ENCODE results near the gene RPL10A.
A peak's percentile ranks its signal among the peaks of the same experiment; 100 is the strongest.

Gene RPL10A

GRCh38 chr6:35449287-35449881 is 18.8 kb upstream of the RPL10A start:
- peak; percentile 75 to 86 for DNase-seq

GRCh38 chr6:35451354-35452182 is 16.6 kb upstream of the RPL10A start:
- DNase-seq, result no peak

- peak; percentile 95 to 96 for DNase-seq
Observed at GRCh38 chr6:35452183-35453090, 15.8 kb upstream of the RPL10A start, which contains the start of gene FANCE. TSS of gene FANCE (plus strand) at chr6:35452338. CDS start at chr6:35452546, 208 bp downstream.

- DNase-seq, result no peak
Observed at GRCh38 chr6:35453236-35453635, 15.0 kb upstream of the RPL10A start.

GRCh38 chr6:35454391-35455110 is 13.7 kb upstream of the RPL10A start:
- DNase-seq, result peak; percentile 52 to 75

- DNase-seq, result no peak
Observed at GRCh38 chr6:35457907-35458306, 10.3 kb upstream of the RPL10A start.

- DNase-seq, result no peak
Observed at GRCh38 chr6:35461270-35461669, 6.9 kb upstream of the RPL10A start.

GRCh38 chr6:35463292-35463691 is 4.9 kb upstream of the RPL10A start:
- DNase-seq, result no peak

- DNase-seq, result no peak
Observed at GRCh38 chr6:35465646-35466045, 2.6 kb upstream of the RPL10A start.

- no peak for DNase-seq
Observed at GRCh38 chr6:35468980-35469750, 964 bp downstream of the RPL10A start.

- no peak for DNase-seq
Observed at GRCh38 chr6:35469751-35470662, 1.8 kb downstream of the RPL10A start.

GRCh38 chr6:35470663-35471120 is 2.5 kb downstream of the RPL10A start:
- DNase-seq, result no peak

GRCh38 chr6:35471836-35472345 is 3.7 kb downstream of the RPL10A start:
- no peak for DNase-seq

- DNase-seq, result no peak
Observed at GRCh38 chr6:35473075-35473849, 5.1 kb downstream of the RPL10A start.

GRCh38 chr6:35473850-35474130 is 5.6 kb downstream of the RPL10A start:
- DNase-seq, result no peak

- DNase-seq, result no peak
Observed at GRCh38 chr6:35474131-35474941, 6.1 kb downstream of the RPL10A start.

- no peak for DNase-seq
Observed at GRCh38 chr6:35474942-35475570, 6.9 kb downstream of the RPL10A start.

GRCh38 chr6:35475573-35475972 is 7.4 kb downstream of the RPL10A start:
- no peak for DNase-seq

All from inflammatory macrophage (primary cell).